ENCODE results near the gene TMEM273.

The TMEM273 gene

DNA sequence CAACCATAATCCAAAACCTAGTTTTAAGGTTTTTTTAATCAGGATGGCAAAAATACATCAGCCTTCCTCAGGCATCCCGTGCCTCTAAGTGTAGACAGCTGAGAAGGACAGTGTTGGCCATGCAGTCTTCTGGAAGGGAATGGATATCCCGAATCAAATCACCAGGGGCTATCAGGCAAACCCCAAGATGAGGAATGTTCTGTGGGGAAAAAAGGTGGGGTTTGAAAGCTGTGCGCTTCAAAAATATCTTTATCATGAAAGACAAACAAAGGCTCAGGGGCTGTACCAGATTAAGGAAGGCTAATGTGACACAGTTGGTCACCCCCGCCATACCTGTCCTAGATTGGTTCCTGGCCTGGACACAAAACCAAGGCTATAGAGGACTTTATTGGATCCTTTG is 5.4 kb downstream of the TMEM273 start:
- DNase-seq (ENCODE audit: extremely low read depth, low read depth) = no peak
- TF ChIP-seq, protein P1, sequence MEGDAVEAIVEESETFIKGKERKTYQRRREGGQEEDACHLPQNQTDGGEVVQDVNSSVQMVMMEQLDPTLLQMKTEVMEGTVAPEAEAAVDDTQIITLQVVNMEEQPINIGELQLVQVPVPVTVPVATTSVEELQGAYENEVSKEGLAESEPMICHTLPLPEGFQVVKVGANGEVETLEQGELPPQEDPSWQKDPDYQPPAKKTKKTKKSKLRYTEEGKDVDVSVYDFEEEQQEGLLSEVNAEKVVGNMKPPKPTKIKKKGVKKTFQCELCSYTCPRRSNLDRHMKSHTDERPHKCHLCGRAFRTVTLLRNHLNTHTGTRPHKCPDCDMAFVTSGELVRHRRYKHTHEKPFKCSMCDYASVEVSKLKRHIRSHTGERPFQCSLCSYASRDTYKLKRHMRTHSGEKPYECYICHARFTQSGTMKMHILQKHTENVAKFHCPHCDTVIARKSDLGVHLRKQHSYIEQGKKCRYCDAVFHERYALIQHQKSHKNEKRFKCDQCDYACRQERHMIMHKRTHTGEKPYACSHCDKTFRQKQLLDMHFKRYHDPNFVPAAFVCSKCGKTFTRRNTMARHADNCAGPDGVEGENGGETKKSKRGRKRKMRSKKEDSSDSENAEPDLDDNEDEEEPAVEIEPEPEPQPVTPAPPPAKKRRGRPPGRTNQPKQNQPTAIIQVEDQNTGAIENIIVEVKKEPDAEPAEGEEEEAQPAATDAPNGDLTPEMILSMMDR (IDR thresholded peaks at IDR 0.05; ENCODE audit: low read depth, low read length) = no peak

DNA sequence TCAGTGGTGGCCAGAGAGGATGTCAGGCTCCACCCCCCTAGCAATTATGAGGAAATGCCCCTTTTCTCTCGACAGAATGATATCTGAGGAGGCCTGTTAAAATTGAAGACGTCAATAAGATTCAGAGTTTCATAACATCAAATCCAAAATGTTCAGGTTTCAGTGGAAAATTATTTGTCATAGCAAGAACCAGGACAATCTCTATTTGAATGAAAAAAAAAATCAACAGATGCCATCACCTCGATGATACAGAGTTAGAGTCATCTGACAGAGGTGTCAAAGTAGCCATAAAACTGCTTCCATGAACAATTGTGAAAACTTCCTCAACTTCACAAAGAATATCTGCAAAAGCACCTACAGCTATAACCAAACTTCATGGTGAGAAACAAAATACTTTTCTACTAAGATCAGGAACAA is 7.7 kb downstream of the TMEM273 start:
- TF ChIP-seq, protein P1 (IDR thresholded peaks at IDR 0.05; ENCODE audit: low read depth, low read length) = no peak
- DNase-seq (ENCODE audit: extremely low read depth, low read depth) = no peak

DNA sequence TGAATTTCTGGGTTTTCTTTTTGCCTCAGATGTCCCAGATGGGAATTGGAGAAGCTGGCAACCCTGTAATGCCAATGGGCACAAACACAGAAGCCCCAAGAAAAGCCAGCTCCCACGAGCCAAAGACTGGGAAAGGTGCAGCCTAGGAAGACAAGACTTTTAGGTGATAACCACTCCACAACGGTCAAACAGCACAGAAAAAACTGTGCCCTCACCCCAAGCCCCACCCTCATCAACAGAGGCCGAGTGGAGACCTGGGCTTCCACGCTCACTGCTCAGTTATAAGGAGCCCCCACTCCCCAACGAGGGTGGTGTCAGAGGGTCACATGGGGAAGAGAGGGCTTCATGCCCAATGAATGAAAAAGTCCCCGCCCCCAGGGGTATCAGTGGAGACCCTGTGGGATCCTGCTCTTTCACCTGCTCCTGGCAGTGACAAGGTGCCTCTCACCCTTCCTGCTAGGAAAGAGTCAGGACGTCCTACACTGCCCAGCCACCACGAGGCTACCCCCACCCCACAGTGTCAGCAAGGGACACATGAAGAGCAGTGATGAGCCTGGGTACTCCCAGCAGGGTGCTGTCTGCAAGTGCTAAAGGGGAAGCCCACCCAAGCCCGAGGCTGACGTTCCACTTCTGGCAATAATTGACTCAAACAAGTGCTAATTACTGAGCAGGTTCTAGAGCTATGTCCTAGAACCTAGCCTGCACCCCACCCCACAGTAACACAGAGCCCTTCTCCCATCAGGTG is 8.3 kb downstream of the TMEM273 start:
- no peak for DNase-seq (ENCODE audit: extremely low read depth, low read depth)
- TF ChIP-seq, protein P1 (IDR thresholded peaks at IDR 0.05; ENCODE audit: low read depth, low read length) = no peak

DNA sequence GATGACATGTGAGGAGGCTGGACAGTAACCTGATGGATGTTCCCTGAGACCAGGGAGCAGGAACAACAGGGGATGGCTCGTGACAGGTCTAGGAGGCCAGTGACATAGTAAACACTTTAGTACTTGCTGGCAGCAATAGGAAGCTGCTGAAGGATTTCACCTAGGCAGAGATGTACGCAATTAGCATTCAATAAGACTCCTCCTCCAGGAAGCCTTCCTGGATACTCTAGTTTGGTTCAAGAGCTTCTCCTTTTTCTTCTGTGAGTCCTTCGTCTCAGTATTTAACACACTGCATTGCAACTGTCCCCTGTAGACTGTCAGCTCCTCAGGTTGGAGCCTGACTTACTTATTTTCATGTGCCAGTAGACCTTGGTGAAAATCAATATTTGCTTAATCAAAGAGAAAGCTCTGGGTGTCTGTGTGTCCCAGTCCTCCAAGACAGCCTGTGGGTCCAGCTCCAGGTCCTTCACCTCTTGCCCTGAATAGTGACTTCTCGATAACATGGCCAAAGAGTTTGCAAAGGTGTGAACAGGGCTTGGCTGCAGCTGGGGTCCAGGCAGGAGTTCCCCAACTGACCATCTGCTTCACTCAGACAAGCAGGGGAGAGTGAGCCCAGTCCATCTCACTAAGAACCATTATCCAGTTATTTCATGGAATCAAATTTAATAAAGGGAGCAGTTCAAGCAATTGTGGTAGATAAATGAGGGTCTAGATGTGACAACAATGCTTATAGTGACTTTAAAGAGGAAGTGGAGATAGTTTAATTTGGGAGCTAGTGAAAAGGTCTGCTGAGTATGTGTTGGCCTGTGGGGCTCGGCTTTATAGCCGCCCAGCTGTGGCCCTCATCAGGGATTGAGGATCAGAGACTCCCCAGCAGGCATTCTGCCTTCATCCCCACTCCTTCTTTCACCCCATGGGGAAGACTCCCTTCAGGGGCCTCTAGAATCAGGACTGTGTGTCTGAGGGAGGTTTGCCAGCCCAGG is 9.4 kb downstream of the TMEM273 start:
- TF ChIP-seq, protein P1 (IDR thresholded peaks at IDR 0.05; ENCODE audit: low read depth, low read length) = no peak
- no peak for DNase-seq (ENCODE audit: extremely low read depth, low read depth)

DNA sequence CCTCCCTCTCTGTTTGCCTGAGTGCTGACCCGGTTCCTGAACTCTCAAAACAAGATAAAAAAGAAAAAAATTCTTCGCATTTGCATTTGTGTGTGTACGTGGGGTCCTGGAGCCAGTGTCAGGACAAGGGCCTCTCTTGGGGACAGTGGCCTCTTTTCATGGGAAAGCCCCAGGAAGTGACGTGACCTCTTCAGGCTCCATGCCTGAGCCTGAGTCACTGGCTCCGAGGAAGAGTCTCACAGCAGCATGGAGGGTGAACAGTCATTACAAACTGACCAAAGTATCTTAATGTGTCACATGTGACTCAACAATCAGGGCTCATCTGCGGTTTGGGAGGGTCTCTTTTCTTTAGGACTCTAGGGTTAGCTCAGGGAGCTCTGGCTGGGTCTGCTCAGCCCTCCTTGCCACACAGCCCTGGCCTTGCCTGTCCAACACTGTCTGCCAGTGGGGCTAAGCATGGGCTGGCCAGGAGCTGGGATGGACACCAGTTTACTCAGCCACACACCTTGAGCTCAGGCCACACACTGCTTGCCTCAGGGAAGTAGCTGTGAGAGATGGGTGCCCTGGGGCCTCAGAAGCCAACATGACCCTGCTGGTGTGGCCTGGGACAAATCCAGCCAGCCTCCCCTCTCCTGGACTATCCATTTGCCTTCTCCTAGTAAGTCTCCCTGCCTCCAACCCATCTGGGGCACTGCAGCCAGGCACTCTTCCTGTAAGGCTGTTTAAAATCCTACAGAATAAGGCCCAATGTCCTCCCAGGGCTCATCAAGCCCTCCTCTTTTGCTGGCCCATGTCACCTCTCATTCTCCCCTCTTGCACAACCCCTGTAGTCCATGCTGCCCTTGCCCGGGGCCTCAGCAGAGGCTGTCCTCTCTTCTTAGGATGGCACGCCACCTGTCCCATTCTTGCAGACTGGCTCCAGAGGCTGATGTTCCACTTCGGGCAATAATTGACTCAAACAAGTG is 10.5 kb downstream of the TMEM273 start:
- TF ChIP-seq, protein P1 (IDR thresholded peaks at IDR 0.05; ENCODE audit: low read depth, low read length) = no peak
- peak; percentile 15 for DNase-seq (ENCODE audit: extremely low read depth, low read depth)

DNA sequence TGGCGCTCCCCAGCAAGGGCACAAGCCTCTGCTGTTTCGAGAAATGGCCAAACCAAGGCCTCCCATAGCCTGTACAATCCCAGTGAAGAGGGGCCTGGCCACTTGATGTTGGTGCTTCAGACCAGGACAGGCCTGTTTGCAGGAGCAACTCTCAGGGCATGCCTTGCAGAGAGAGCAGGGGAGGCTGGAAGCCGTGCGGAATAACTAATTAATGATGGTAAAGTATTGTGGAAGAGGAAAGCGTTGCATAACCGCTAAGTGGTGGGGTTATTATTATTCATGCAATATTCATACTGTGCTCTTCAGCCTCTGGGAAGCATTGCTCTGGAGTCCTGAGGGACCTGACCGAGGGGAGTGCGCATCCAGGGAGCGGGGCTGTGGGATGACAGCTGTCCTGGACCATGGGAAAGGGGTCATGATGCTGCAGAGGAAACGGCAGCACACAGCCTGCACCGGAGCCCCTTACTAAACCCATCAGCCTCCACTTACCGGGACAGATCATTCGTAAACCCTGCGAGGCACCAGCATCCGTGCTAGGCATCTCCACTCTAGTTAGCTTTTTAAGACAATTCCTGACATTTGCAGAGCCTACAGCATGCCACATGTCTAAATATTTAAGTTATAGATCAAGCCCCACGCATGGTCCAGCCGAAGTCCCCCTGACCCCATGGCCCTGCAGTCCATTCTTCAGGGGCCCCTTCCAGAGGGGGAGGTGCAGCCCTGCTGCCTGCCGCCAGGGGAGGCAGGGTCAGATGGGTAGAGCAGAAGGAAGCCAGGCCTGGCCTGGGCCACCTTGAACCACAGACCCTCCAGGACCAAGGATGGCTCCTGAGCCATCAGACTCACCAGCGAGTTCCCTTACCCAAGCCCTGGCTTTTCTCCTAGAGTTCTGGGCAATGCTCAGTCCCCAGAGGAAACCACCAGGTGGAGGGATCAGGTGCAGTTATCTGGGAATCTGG is 11.6 kb downstream of the TMEM273 start:
- no peak for DNase-seq (ENCODE audit: extremely low read depth, low read depth)
- TF ChIP-seq, protein P1 (IDR thresholded peaks at IDR 0.05; ENCODE audit: low read depth, low read length) = no peak
